AG08395 (cell line): Measurements from ENCODE around the gene SRPRA.

Experiments
- DNase-seq: peaks from one replicate; pipeline ENCODE4 v3.0.0; 2012; ENCODE audit warnings: mixed read lengths, low spot score

Gene SRPRA

DNA sequence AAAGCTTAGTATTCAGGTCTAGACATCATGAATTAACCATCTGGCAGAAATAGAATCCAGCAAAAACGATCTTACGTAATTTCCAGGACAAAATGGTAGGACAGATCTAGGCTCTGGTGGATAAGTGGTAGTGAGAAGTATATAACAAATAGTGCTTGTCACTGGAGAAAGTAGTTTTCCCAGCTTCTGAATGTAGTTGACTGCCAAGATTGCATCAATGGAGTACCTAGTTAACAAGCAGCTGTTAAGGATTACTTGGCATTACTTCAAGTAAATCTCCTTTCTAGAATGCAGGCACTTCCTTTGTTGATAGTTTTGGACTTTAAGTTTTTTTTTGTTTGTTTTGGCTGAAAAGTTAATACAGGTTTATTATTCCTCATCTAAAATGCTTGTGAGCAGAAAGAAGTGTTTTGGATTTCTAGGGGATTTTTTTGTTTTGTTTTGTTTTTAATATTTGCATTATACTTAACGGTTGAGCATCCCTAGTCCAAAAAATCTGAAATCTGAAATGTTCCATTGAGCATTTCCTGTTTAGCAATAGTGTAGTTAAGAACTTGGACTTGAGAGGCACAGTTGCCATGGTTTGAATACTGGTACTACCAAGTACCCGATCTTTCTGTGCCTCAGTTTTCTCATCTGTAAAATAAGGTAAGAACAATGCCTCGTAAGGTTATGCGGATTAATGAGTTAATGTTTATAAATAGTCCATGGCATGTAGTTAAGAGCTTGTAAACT, 36.8 kb downstream of the SRPRA start:
- DNase-seq: no peak

DNA sequence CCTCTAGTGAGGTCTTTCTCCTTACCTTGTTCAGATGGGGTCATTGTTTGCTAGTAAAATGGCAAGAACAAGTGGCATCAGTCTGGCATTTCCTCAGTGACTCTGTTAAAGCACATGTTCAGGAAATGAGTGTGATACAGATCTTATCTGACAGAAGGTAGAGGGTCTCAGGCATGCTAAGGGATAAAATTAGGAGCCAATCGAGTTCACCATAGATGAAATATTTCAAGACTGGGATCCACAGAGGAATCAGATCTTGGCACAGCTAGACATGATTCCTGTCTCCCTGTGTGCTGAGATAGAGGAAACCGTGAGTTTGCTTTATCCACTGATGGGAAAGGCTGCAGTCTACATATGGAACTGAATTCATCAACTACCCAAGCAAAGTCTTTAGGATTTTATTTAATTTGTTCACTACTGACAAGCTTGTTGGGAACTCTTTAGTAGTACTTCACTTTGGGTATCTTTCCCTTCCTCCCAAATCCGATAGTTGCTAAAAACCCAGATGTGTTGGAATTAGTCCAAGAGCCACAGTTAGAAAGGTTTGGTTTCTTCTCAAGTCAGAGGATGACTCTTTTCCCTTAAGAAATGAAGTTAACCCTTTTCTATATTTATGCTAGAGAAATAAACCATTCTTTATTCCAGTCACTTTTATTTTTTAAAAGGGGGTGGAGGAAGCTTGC, 38.7 kb downstream of the SRPRA start:
- no peak for DNase-seq

DNA sequence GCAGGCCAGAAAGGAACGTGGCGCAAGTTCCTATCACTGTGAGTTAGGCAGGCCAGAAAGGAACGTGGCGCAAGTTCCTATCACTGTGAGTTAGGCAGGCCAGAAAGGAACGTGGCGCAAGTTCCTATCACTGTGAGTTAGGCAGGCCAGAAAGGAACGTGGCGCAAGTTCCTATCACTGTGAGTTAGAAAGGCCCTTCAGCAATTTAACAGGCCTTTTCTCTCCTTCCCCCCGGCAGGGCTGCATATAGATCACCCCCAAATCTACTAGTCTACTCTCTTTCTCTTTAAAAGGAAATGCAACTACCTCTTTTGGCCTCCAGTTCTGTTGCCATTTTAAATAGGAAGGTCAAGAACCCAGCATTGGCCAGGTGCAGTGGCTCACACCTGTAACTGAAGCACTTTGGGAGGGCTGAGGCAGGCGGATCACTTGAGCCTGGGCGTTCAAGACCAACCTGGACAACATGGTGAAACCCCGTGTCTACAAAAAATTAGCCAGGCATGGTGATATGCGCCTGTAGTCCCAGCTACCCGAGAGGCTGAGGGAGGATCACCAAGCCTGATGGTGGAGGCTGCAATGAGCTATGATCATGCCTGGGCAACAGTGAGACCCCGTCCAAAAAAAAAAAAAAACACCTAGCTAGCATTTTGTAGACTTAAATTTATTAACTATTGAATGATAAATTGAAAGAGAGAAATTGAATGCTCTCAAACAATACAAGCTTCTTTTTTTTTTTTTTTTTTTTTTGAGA, 42.2 kb downstream of the SRPRA start:
- DNase-seq: no peak

DNA sequence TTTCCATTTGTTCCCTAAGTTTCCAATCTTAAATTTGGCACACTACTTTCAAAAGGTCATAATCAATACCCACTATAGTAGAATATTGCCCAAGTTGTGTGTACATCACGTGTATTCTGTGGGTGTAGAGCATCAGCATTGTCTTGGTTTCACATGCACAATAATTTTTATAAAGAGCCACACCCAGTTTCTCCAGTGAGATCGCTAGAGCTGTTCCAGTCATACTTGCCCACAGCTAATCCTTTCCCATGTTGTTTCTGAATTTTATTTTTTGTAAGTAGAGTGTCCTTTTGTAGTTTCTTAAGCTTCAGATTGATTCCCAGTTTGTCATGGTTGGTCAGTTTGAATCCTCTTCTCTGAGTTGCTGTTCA, 43.4 kb downstream of the SRPRA start:
- DNase-seq: no peak

DNA sequence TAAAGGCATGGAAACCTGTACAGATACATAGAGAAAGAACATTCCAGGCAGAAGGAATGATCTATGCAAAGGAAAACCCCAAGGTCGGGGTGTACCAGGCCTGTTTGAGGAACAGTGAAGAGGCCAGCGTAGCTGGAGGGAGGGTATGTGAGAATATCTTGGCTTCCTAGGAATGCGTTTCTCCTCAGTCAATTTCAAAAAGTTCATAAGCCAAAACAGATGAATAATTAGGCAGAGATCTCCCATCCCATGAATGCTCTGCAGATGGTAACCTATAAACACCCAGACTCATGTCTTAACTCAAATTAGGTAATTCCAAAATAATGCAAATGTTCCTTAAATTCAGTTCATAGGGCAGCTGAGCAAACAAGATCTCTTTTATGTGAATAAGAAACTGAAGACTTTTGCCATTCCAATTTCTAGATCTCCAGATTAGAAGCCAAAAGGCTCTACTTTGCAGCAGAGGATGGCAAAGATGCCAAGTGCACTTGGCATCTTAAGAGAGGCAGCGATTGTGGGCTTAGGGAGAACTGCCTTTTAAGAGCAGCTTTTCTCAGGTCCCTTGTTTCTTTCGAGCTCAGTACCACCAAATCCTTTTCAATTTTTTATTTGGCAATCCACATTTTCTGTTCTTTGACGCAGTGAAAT, 43.9 kb downstream of the SRPRA start:
- no peak for DNase-seq

DNA sequence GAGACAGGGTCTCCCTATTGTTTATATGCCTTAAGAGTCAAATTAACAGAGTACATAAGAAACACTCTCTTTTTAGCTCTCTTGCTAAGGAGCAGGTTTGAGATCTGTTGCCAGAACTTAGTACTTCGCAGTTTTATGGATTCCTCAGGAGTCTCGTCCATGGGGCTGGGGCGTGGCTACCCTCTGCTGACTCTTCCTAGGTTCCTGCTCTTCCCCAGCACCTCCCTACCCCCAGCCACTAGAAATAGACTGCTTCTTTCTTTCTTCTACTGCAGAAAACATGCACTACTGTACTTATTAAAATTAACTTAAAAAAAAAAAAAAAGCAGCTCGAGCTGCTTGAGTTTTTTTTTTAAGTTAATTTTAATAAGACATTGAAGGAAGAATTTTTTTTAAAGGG, 49.1 kb downstream of the SRPRA start:
- no peak for DNase-seq

DNA sequence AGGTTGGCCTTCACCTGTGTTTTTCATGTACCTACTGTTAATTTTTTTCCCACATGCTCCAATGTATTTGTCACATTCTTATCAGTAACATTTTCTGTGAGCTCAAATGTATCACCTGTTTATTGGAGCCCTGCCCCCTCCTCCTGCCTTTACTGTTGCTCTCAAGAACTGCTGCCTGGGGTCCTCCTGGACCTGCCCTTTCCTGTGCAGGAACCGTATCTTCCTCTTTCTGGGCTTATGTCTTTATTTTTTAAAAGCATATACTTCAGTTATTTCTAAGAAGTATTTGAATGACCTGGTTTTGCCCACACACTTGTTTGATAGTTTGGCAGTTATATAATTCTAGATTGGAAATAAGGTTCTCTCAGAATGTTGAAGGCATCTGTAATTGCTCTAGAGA, 51.2 kb downstream of the SRPRA start:
- DNase-seq: no peak

DNA sequence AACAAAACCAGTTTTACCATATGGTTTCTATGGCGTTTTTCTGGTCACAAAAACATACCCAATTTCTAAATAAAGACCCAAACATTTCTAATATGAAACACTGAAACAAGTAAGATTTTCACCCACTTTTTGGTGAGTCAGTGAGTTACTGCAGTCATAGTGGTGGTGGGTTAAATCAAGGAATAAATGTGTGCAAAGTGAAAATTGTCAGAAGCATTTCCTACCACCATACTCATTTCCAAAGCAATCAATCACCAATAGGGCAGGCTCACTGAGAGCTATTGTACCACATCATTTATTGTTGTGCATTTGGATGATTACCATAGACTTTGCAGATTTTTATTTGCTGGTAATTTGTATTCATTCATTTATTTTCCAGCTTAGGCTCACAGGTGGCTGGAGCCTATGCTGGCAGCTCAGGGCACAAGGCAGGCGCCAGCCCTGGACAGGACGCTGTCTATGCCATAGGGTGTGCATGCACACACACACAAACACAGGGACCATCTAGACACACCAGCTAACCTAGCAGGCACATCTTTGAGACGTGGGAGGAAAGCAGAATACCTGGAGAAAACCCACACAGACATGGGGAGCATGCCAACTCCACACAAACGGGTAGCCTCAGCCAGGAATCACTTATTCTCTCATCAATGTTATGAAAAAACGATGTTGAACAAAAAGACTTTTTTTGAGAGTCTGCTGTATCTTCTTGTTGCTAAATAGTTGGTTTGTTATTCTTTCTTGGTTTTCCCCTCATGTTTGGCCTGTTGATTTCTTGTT, 52.0 kb downstream of the SRPRA start:
- DNase-seq: no peak

DNA sequence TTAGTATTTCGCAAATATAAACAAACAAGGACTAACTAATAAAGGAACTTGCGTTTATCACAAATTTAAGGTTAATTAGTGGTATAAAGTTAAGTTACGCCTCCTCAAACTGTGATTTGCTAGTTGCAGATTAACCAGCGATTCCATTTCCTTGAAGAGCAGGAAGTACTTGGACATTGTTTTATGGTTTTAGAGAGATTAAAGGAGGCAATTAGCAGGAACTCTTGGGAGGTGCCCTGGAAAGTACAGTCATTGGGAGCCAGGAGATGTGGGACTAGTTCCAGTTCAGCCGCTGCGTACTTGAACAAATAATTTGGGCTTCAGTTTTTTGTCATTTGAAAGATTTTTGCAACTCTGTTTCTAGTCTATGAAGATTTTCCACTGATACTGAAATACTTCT, 53.9 kb downstream of the SRPRA start:
- no peak for DNase-seq

DNA sequence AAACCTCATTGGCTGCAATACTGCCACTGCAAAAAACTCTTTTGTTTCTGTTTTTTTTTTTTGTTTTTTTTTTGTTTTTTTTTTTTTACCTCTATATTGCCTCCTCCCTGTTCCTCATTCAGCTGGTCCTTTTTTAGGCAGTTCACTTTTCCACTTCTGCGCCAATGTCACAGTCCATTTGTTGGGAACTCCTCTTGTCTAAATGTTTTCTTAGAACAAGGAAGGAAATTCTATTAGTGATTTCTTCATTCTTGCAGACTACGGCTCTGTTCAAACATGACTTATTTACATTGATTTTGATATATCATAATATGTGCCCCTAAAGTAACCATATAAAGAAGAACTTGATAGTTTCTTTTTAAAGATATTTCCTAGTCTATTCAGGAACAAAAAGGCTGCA, 54.3 kb downstream of the SRPRA start:
- DNase-seq: no peak
